HG02678 (cell line): ENCODE measurements around the gene ACSS1.

Experiments used
- ATAC-seq: cut with Tn5 transposase; IDR thresholded peaks from one replicate; pipeline ENCODE4 v1.9.1; 2021; ENCODE audit warnings: mild to moderate bottlenecking, moderate library complexity; ENCODE audit not compliant: unreplicated experiment

ACSS1 gene

GRCh38 chr20:24961384-24962181 is 96.4 kb downstream of the ACSS1 start:
- no peak for ATAC-seq

GRCh38 chr20:24960861-24961260 is 97.1 kb downstream of the ACSS1 start:
- no peak for ATAC-seq

- ATAC-seq: no peak
Observed at GRCh38 chr20:24960302-24960801, 97.6 kb downstream of the ACSS1 start.

- ATAC-seq: no peak
Observed at GRCh38 chr20:24959591-24960301, 98.2 kb downstream of the ACSS1 start.

GRCh38 chr20:24958506-24959385 is 99.2 kb downstream of the ACSS1 start:
- ATAC-seq: no peak

GRCh38 chr20:24957326-24958016 is 100.5 kb downstream of the ACSS1 start:
- no peak for ATAC-seq
